ENCODE data around the gene SLC12A8. TPM values are rescaled to one million over a fixed set of nuclear protein-coding genes. Genes with fewer than 3 reads are reported as not detected.
A peak's percentile ranks its signal among the peaks of the same experiment; 100 is the strongest.

Gene SLC12A8
- total and polyA plus RNA-seq, 2 of the 13 experiments (the other 11 are each of a cell fraction or from before 2014, with no cell fraction given): 0.44 to 0.71 TPM

DNA sequence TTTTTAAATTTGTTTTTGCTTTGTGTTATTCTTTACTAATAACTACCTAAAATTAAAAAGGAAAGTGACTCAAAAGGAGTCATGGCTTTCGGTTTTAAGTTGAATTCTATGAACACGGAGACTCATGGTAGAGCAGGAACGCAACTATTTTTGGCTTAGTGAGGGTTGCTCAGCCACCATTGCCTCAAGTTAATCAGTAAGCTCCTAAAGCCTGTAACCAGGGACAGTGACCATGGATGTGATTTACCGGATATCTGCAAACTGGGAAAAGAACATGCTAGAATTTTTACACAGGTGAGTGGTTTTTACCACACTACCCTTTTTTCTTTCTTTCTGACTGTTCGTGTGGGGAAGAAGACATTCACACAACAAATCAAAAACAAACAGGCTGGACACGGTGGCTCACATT, 11.8 kb downstream of the SLC12A8 start:
- TF ChIP-seq, protein P1, sequence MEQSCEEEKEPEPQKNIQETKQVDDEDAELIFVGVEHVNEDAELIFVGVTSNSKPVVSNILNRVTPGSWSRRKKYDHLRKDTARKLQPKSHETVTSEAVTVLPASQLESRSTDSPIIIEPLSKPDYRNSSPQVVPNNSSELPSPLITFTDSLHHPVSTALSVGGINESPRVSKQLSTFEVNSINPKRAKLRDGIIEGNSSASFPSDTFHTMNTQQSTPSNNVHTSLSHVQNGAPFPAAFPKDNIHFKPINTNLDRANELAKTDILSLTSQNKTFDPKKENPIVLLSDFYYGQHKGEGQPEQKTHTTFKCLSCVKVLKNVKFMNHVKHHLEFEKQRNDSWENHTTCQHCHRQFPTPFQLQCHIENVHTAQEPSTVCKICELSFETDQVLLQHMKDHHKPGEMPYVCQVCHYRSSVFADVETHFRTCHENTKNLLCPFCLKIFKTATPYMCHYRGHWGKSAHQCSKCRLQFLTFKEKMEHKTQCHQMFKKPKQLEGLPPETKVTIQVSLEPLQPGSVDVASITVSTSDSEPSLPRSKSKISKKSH (CRISPR knock-in tag; IDR thresholded peaks at IDR 0.05; ENCODE audit: borderline replicate concordance): no peak
- TF ChIP-seq, protein P2, sequence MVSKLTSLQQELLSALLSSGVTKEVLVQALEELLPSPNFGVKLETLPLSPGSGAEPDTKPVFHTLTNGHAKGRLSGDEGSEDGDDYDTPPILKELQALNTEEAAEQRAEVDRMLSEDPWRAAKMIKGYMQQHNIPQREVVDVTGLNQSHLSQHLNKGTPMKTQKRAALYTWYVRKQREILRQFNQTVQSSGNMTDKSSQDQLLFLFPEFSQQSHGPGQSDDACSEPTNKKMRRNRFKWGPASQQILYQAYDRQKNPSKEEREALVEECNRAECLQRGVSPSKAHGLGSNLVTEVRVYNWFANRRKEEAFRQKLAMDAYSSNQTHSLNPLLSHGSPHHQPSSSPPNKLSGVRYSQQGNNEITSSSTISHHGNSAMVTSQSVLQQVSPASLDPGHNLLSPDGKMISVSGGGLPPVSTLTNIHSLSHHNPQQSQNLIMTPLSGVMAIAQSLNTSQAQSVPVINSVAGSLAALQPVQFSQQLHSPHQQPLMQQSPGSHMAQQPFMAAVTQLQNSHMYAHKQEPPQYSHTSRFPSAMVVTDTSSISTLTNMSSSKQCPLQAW (CRISPR knock-in tag; IDR thresholded peaks at IDR 0.05): 0 out of 2 replicates have a peak, but pooled peaks have one; percentile 24
- TF ChIP-seq, protein P3, sequence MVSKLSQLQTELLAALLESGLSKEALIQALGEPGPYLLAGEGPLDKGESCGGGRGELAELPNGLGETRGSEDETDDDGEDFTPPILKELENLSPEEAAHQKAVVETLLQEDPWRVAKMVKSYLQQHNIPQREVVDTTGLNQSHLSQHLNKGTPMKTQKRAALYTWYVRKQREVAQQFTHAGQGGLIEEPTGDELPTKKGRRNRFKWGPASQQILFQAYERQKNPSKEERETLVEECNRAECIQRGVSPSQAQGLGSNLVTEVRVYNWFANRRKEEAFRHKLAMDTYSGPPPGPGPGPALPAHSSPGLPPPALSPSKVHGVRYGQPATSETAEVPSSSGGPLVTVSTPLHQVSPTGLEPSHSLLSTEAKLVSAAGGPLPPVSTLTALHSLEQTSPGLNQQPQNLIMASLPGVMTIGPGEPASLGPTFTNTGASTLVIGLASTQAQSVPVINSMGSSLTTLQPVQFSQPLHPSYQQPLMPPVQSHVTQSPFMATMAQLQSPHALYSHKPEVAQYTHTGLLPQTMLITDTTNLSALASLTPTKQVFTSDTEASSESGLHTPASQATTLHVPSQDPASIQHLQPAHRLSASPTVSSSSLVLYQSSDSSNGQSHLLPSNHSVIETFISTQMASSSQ (IDR thresholded peaks at IDR 0.05; ENCODE audit: low read depth): peak; percentile 58
- TF ChIP-seq, protein P3 (CRISPR knock-in tag; IDR thresholded peaks at IDR 0.05; ENCODE audit: borderline replicate concordance): no peak; the same call in 1 of the 2 replicates
- TF ChIP-seq GATAD2A (CRISPR knock-in tag; IDR thresholded peaks at IDR 0.05): 0 out of 2 replicates have a peak, but pooled peaks have one; percentile 12
- BruUV-seq (replicated peaks): no TSS peak
- H3K9ac ChIP-seq (ENCODE audit: insufficient read depth, low read depth, low read length): no peak overlapping the region
- DNase-seq (ENCODE audit: low spot score) (peak; percentile 32), ATAC-seq (peak; percentile 83), FAIRE-seq (peak; percentile 12)
- intact Hi-C loops (cut with micrococcal nuclease; ENCODE audit: unreplicated experiment) (loop anchor here (5.0 kb wide), 1 partner anchor 273 kb away; no protein-coding TSS in a partner anchor), in situ Hi-C loops (cut with HindIII; ENCODE audit: extremely low pct_ligation_motif_present, low pct_unique_long_range_greater_than_20kb) (no loop called here)
- H3K4me2 ChIP-seq (ENCODE audit: low read depth, low read length): peak overlapping the region; percentile 64
- ChIA-PET POLR2A (no interaction called here), CTCF (ENCODE audit: low intra/inter-chr PET ratio, low total read pairs) (interaction anchor here (0.8 kb wide), 1 partner anchor 272 kb away, joined by 3 read pairs; no protein-coding TSS in a partner anchor)
- peaks cover 14% of the 10 kb centered on the region for H3K4me1 ChIP-seq (ENCODE audit: insufficient read depth, low read length)
- no peaks in the 10 kb centered on the region for H3K79me2 ChIP-seq (ENCODE audit: insufficient read depth, low read length)
- no peaks in the 10 kb centered on the region for H4K20me1 ChIP-seq (ENCODE audit: insufficient read depth, low read length)
- no peaks in the 10 kb centered on the region for H3K36me3 ChIP-seq (replicated peaks in 1 of 2; ENCODE audit: control insufficient read depth in 1 of 2, insufficient read depth in 2 of 2, low read length in 2 of 2)
- H3K4me3 ChIP-seq (replicated peaks in 1 of 3; ENCODE audit: insufficient read depth in 1 of 3, low read depth in 2 of 3, low read length in 3 of 3): peak overlapping the region in 1 of 3 experiments; percentile 35; a peak in 2 of 6 replicates
- WGBS (ENCODE audit: low lambda C conversion rate): 5% methylated on average over 6 of the region's 6 CpGs
- no peaks in the 10 kb centered on the region for H3K27me3 ChIP-seq (ENCODE audit: control insufficient read depth in 1 of 2, insufficient read depth in 2 of 2, low read length in 2 of 2)
- H3K9me3 ChIP-seq (ENCODE audit: low read length): no peaks in the 10 kb centered on the region
- H2AFZ ChIP-seq (ENCODE audit: low read length): peak overlapping the region; percentile 52
- H3K27ac ChIP-seq (ENCODE audit: extremely low read length, insufficient read depth, low read length): no peak overlapping the region

Data from HepG2 (cell line).